Right lobe of liver (tissue), 4 donors: ENCODE data around the gene NUP214.

Experiments
- CTCF ChIP-seq, 4 donors: fragments of 200-600 bp in 3 of 4; fragments of 450-650 bp in 1 of 4; IDR thresholded peaks; one replicate each; pipeline versions ENCODE4 v1.5.1 to v1.8.0; 2016 to 2022; ENCODE audit warnings: antibody characterized with exemption in 4 of 4, mild to moderate bottlenecking in 2 of 4
- POLR2A ChIP-seq: fragments of 450-650 bp; IDR thresholded peaks from one replicate; pipeline ENCODE4 v1.6.1; 2017; ENCODE audit warnings: antibody characterized with exemption, mild to moderate bottlenecking
- donor health status: DM: no; HTN: no; CAD: no.
- donor health status: DM: no; HTN: no; CAD: no.
- donor health status: DM: no; HTN: yes; CAD: no.

GRCh38 chr9:131271506-131271931 is 146.1 kb downstream of the NUP214 start:
- TF ChIP-seq CTCF (IDR thresholded peaks at IDR 0.05) (no peak), POLR2A (no peak)
